Fibroblast of lung (primary cell): Measurements from ENCODE around the gene CIAPIN1.

Source experiments
- CTCF ChIP-seq, 2 donors: IDR thresholded peaks in 1 of 2; conservative IDR thresholded peaks in 1 of 2; 1 replicate in 1 of 2; 2 replicates in 1 of 2; pipeline ENCODE4 v1.5.1; 2011 to 2012; ENCODE audit warnings: low read length in 2 of 2, control low read depth in 1 of 2, inconsistent platforms in 1 of 2, low read depth in 1 of 2, mild to moderate bottlenecking in 1 of 2
- EZH2 ChIP-seq: IDR thresholded peaks from 2 replicates; pipeline ENCODE4 v1.5.1; 2012; ENCODE audit warnings: low read length, control low read depth, mild to moderate bottlenecking; ENCODE audit errors: missing control alignments

- TF ChIP-seq CTCF (conservative IDR thresholded peaks at IDR 0.05 in 1 of 2, IDR thresholded peaks at IDR 0.05 in 1 of 2; ENCODE audit: low read depth in 1 of 2, low read length in 2 of 2) (no peak), EZH2 (no peak)
Observed at GRCh38 chr16:57446531-57447185, 527 bp downstream of the CIAPIN1 start.
